Activated CD4-positive, CD25-positive, alpha-beta regulatory T cell treated with anti-CD3 and anti-CD28 coated beads, Interleukin-2, amount 50 U/mL, for 16 hours (primary cell): ENCODE results near the gene FBXO17.
"Not testable (repeated sequence)": the region's sequence is repeated elsewhere in the genome, so short reads cannot be mapped to it uniquely, and the experiment has no call there.

Experiments
- DNase-seq: peaks from one replicate; pipeline ENCODE4 v3.0.0-alpha.2; 2020; ENCODE audit warnings: low read depth, low spot score

Gene FBXO17

GRCh38 chr19:38980583-38981374 lies 5.2 kb upstream of the FBXO17 start:
- no peak for DNase-seq

- no peak for DNase-seq
Observed at GRCh38 chr19:38979812-38980211, 4.3 kb upstream of the FBXO17 start.

- DNase-seq, result no peak
Observed at GRCh38 chr19:38978326-38978689, 2.8 kb upstream of the FBXO17 start.

- DNase-seq, result no peak
Observed at GRCh38 chr19:38977445-38978325, 2.1 kb upstream of the FBXO17 start.

GRCh38 chr19:38975861-38976271 lies 324 bp upstream of the FBXO17 start:
- no peak for DNase-seq

- DNase-seq, result no peak
Observed at GRCh38 chr19:38974624-38975213, 823 bp downstream of the FBXO17 start.

GRCh38 chr19:38971672-38972071 lies 3.9 kb downstream of the FBXO17 start:
- DNase-seq, result no peak

- DNase-seq, result no peak
Observed at GRCh38 chr19:38970664-38971532, 4.6 kb downstream of the FBXO17 start.

GRCh38 chr19:38966149-38966548 lies 9.4 kb downstream of the FBXO17 start:
- not testable (repeated sequence) for DNase-seq

- no peak for DNase-seq
Observed at GRCh38 chr19:38964738-38965137, 10.8 kb downstream of the FBXO17 start.

- no peak for DNase-seq
Observed at GRCh38 chr19:38959618-38960017, 15.9 kb downstream of the FBXO17 start.

GRCh38 chr19:38958301-38958700 lies 17.2 kb downstream of the FBXO17 start:
- no peak for DNase-seq

- DNase-seq, result no peak
Observed at GRCh38 chr19:38956264-38956663, 19.3 kb downstream of the FBXO17 start.

- no peak for DNase-seq
Observed at GRCh38 chr19:38953677-38954076, 21.9 kb downstream of the FBXO17 start.

GRCh38 chr19:38952395-38953165 lies 23.0 kb downstream of the FBXO17 start:
- DNase-seq, result no peak

- no peak for DNase-seq
Observed at GRCh38 chr19:38951187-38951586, 24.4 kb downstream of the FBXO17 start.

GRCh38 chr19:38949580-38950367 lies 25.8 kb downstream of the FBXO17 start:
- DNase-seq, result peak; percentile 49

- no peak for DNase-seq
Observed at GRCh38 chr19:38946229-38947010, 29.1 kb downstream of the FBXO17 start.
